K562 (cell line): ENCODE results near the gene PHF21B. TPM values are rescaled to one million over a fixed set of nuclear protein-coding genes. Genes with fewer than 3 reads are reported as not detected.

Experiments
- ATAC-seq: fragments of 200-7000 bp; cut with Tn5 transposase; 3 replicates; pipeline ENCODE4 v1.9.1; 2020; ENCODE audit warnings: moderate library complexity
- BruUV-seq: library from RNA; stranded (reverse); fragments of 400-500 nt; replicated peaks from 2 replicates; lab custom pipeline; 2021; lab: Mats Ljungman, UMichigan
- CTCF ChIA-PET: fragments of 300-600 bp; formaldehyde crosslinking; extraction: SDS; loops from one replicate; lab custom pipeline; 2021; ENCODE audit warnings: low intra/inter-chr PET ratio; lab: Yijun Ruan, JAX
- POLR2A ChIA-PET: fragments of 300-600, 350-650 bp; sonication (Branson Sonifier 250); formaldehyde crosslinking; extraction: SDS; loops from one replicate; lab custom pipeline; 2021; ENCODE audit warnings: antibody characterized with exemption, inconsistent platforms; lab: Yijun Ruan, JAX
- DNase-seq, 4 experiments: peaks; one replicate each; pipeline versions ENCODE4 v3.0.0 to v3.0.0-alpha.2; 2011 to 2018; ENCODE audit warnings: low spot score in 3 of 4, mixed read lengths in 3 of 4; ENCODE audit errors: extremely low read depth in 1 of 4
- FAIRE-seq: peaks from 2 replicates; lab custom pipeline; 2011; peaks lifted over from hg19 to GRCh38; lab: Jason Lieb, UNC
- H2AFZ ChIP-seq: 2 replicates; pipeline ENCODE4 v1.6.0; 2011; ENCODE audit warnings: low read depth, low read length, control low read depth, inconsistent platforms
- H3K27ac ChIP-seq: fragments of 200-600 bp; 3 replicates; pipeline ENCODE4 v1.8.0; 2011; ENCODE audit warnings: low read depth, mild to moderate bottlenecking, control low read depth, inconsistent platforms, low read length, moderate library complexity, mixed read lengths; ENCODE audit errors: extremely low read depth
- H3K27me3 ChIP-seq, 2 experiments: fragments of 300-600 bp in 1 of 2; 2 replicates in 1 of 2; 3 replicates in 1 of 2; pipeline versions ENCODE4 v1.6.0 to v1.8.0; 2011; ENCODE audit warnings: inconsistent platforms in 2 of 2, low read length in 2 of 2, mild to moderate bottlenecking in 1 of 2, mixed read lengths in 1 of 2, moderate library complexity in 1 of 2; ENCODE audit not compliant: control insufficient read depth in 2 of 2, insufficient read depth in 2 of 2
- H3K36me3 ChIP-seq: fragments of 300-600 bp; 3 replicates; pipeline ENCODE4 v1.8.0; 2011; ENCODE audit warnings: mild to moderate bottlenecking, low read length, inconsistent platforms; ENCODE audit not compliant: control insufficient read depth, insufficient read depth
- H3K4me1 ChIP-seq, 2 experiments: fragments of 200-600 bp in 1 of 2; replicated peaks in 1 of 2; 2 replicates in 1 of 2; 3 replicates in 1 of 2; pipeline versions ENCODE4 v1.5.1 to v1.8.0; 2011; ENCODE audit warnings: inconsistent platforms in 2 of 2, low read length in 2 of 2, mild to moderate bottlenecking in 1 of 2, mixed read lengths in 1 of 2, moderate library complexity in 1 of 2; ENCODE audit not compliant: control insufficient read depth in 2 of 2, insufficient read depth in 2 of 2
- H3K4me2 ChIP-seq: 2 replicates; pipeline ENCODE4 v1.6.1; 2011; ENCODE audit warnings: low read length, control low read depth, inconsistent platforms, mixed read lengths; ENCODE audit not compliant: insufficient read depth
- H3K4me3 ChIP-seq: fragments of 200-600 bp; sonication (generic), shearing (Covaris generic); 2 replicates; pipeline ENCODE4 v1.5.1; 2016; ENCODE audit warnings: control low read depth, inconsistent platforms
- H3K79me2 ChIP-seq: fragments of 200-600 bp; 3 replicates; pipeline ENCODE4 v1.8.0; 2011; ENCODE audit warnings: low read length, inconsistent platforms; ENCODE audit not compliant: control insufficient read depth, insufficient read depth
- H3K9ac ChIP-seq, 2 experiments: 2 replicates each; pipeline versions ENCODE4 v1.6.0 to v1.6.1; 2011; ENCODE audit warnings: low read depth in 2 of 2, low read length in 2 of 2, control low read depth in 1 of 2, inconsistent platforms in 1 of 2, mild to moderate bottlenecking in 1 of 2, mixed read lengths in 1 of 2; ENCODE audit not compliant: insufficient read depth in 1 of 2
- H3K9me1 ChIP-seq: one replicate; pipeline ENCODE4 v1.6.0; 2011; ENCODE audit warnings: inconsistent platforms, mild to moderate bottlenecking, low read length, moderate library complexity; ENCODE audit not compliant: control insufficient read depth, insufficient read depth
- H3K9me3 ChIP-seq: replicated peaks from 2 replicates; pipeline ENCODE4 v1.5.1; 2011; ENCODE audit warnings: low read depth, low read length, inconsistent platforms; ENCODE audit not compliant: control insufficient read depth, insufficient read depth
- H4K20me1 ChIP-seq: replicated peaks from 2 replicates; pipeline ENCODE4 v1.6.1; 2011; ENCODE audit warnings: low read length, inconsistent platforms, mixed read lengths; ENCODE audit not compliant: control insufficient read depth, insufficient read depth
- ADNP ChIP-seq: fragments of 200-800 bp; sonication (Bioruptor generic); IDR thresholded peaks from 2 replicates; pipeline ENCODE4 v1.6.1; 2016; ENCODE audit warnings: missing genetic modification characterization, missing compliant biosample characterization
- C11orf30 ChIP-seq: fragments of 450-650 bp; IDR thresholded peaks from 2 replicates; pipeline ENCODE4 v1.6.1; 2016; ENCODE audit warnings: low read depth, mild to moderate bottlenecking
- CBX2 ChIP-seq: fragments of 200-600 bp; sonication (generic); IDR thresholded peaks from one replicate; pipeline ENCODE4 v1.6.1; 2012; ENCODE audit warnings: mild to moderate bottlenecking, low read length, inconsistent platforms; ENCODE audit not compliant: insufficient read depth, poor library complexity, severe bottlenecking
- LCOR ChIP-seq: sonication (generic); formaldehyde crosslinking; IDR thresholded peaks from 2 replicates; pipeline ENCODE4 v1.8.0; 2022; ENCODE audit warnings: mild to moderate bottlenecking, missing genetic modification reagents
- MAFG ChIP-seq: fragments of 450-650 bp; conservative IDR thresholded peaks from 2 replicates; pipeline ENCODE4 v1.6.1; 2016; ENCODE audit warnings: missing genetic modification characterization, missing compliant biosample characterization
- NR2C2 ChIP-seq, 2 experiments: fragments of 200-800 bp in 1 of 2; sonication (Bioruptor generic) in 1 of 2; sonication (generic) in 1 of 2; formaldehyde crosslinking in 1 of 2; IDR thresholded peaks; 2 replicates each; pipeline versions ENCODE4 v1.6.1 to v1.8.0; 2016 to 2022; ENCODE audit warnings: mild to moderate bottlenecking in 1 of 2, missing compliant biosample characterization in 1 of 2, missing genetic modification characterization in 1 of 2, missing genetic modification reagents in 1 of 2
- POLR2B ChIP-seq: fragments of 450-650 bp; IDR thresholded peaks from 2 replicates; pipeline ENCODE4 v1.6.1; 2018; ENCODE audit warnings: low read depth; ENCODE audit not compliant: partially characterized antibody
- SAFB2 ChIP-seq: fragments of 200-400 bp; formaldehyde crosslinking; IDR thresholded peaks from 2 replicates; pipeline ENCODE4 v1.6.1; 2018; ENCODE audit warnings: borderline replicate concordance, low read length, low read depth, moderate library complexity; ENCODE audit not compliant: severe bottlenecking
- SMAD2 ChIP-seq: fragments of 150-350 bp; IDR thresholded peaks from 2 replicates; pipeline ENCODE4 v1.6.1; 2014; ENCODE audit warnings: low read depth, mild to moderate bottlenecking, low read length
- ZNF316 ChIP-seq: fragments of 450-650 bp; IDR thresholded peaks from 2 replicates; pipeline ENCODE4 v1.6.1; 2016
- WGBS: fragments of 100-300 bp; shearing (Covaris generic); methylation state at CpG from one replicate; pipeline ENCODE4 v1.1.6; 2016; ENCODE audit warnings: low coverage, mixed read lengths; ENCODE audit not compliant: insufficient coverage; ENCODE audit errors: missing lambda C conversion rate; 5-methylcytosine and 5-hydroxymethylcytosine counted together
- in situ Hi-C: fragments of 300-500 bp; cut with MboI; formaldehyde crosslinking; loops from 4 replicates; pipeline ENCODE4 v1.15.0; 2018; ENCODE audit warnings: inconsistent platforms, mixed read lengths
- intact Hi-C: fragments of 100-400 bp; cut with micrococcal nuclease; formaldehyde crosslinking; loops from 2 replicates; pipeline ENCODE4 v1.14.2; 2022
- polyA plus RNA-seq, 8 experiments: library from polyadenylated mRNA; depleted of rRNA in 4 of 8; stranded (reverse) in 5 of 8; unstranded in 3 of 8; fragments of >200 nt; fragmentation: Nextera tagmentation in 2 of 8; fragmentation: Illumina TruSeq in 1 of 8; extraction: Ambion mirVana in 2 of 8; extraction: Trizol in 1 of 8; gene quantifications; 2 replicates each; pipeline versions ENCODE4 v1.2.1 to v1.2.3, GENCODE V29; 2011 to 2014; ENCODE audit warnings: inconsistent platforms in 1 of 8, missing spikeins in 1 of 8
- total RNA-seq, 7 experiments: library from RNA; depleted of rRNA in 6 of 7; stranded (reverse); fragments of >200 nt in 6 of 7; fragmentation: Illumina TruSeq in 2 of 7; extraction: Trizol in 2 of 7; gene quantifications; 2 replicates each; pipeline versions ENCODE4 v1.2.1 to v1.2.3, GENCODE V29; 2011 to 2021; ENCODE audit warnings: low replicate concordance in 1 of 7
- TF ChIP-seq, protein P1 (sequence below): fragments of 450-650 bp; IDR thresholded peaks from 2 replicates; pipeline ENCODE4 v1.6.1; 2016; ENCODE audit warnings: low read depth

The PHF21B gene
- total and polyA plus RNA-seq, 9 of the 15 experiments (the other 6 are each of a cell fraction or from before 2014, with no cell fraction given), result 0.04 TPM; not detected in 8

DNA sequence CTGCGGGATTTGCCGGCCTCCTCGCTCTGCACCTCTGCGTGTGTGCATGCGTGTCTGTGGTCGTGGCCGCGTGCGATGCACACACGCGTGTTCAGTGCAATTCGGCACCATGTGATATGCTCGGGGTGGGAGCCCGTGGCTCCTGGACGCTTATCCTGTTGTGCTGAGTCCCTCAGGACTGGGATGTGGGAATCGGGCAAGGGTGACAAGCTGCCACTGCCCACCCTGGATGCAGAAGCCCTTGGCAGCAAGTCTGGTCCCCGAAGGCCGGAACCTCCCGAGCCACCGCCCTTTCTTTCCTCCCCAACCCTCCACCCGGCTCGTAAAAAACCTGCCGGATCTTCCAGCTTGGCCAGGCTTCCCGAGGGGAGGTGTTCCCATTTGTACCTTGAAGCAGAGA, 128.2 kb downstream of the PHF21B start (continued):
- no peak for TF ChIP-seq C11orf30
- no peak for TF ChIP-seq POLR2B

DNA sequence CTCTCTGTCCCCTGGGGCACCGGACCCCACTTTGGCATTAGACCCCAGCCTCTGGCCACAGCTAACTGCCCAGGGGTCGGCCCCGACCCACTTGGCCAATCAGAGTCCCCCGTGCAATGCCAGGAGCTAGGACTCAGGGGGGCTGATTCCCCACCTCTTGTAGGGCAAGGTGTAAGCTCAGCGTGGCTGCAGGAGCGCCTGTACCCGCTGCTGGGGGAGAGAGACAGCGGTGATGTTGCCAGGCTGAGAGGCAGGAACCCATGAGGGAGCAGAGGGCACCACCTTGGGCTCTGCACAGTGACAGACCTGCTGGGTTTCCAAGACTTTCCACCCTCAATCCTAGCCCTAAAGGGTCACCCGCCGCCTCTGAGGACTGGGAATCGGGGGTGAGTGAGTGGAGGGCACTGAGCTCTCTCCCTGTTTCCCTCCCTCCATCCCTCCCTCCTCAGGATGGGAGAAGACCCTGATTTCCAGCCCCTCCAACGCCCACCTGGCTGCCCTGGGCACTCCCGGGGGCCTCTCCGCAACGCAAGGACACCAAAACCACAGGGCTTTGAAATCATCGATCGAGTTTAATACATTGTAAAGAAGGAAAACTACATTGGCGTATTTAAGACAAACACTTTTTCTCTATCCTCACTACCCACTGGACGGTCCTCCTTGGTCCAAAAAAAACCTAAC, 129.1 kb downstream of the PHF21B start:
- TF ChIP-seq SAFB2, result no peak
- TF ChIP-seq ZNF316, result no peak
- TF ChIP-seq ADNP (tag), result no peak
- no peak for TF ChIP-seq LCOR (CRISPR knock-in tag)
- TF ChIP-seq SMAD2, result no peak
- no peak for TF ChIP-seq MAFG (tag)
- TF ChIP-seq, protein P1, sequence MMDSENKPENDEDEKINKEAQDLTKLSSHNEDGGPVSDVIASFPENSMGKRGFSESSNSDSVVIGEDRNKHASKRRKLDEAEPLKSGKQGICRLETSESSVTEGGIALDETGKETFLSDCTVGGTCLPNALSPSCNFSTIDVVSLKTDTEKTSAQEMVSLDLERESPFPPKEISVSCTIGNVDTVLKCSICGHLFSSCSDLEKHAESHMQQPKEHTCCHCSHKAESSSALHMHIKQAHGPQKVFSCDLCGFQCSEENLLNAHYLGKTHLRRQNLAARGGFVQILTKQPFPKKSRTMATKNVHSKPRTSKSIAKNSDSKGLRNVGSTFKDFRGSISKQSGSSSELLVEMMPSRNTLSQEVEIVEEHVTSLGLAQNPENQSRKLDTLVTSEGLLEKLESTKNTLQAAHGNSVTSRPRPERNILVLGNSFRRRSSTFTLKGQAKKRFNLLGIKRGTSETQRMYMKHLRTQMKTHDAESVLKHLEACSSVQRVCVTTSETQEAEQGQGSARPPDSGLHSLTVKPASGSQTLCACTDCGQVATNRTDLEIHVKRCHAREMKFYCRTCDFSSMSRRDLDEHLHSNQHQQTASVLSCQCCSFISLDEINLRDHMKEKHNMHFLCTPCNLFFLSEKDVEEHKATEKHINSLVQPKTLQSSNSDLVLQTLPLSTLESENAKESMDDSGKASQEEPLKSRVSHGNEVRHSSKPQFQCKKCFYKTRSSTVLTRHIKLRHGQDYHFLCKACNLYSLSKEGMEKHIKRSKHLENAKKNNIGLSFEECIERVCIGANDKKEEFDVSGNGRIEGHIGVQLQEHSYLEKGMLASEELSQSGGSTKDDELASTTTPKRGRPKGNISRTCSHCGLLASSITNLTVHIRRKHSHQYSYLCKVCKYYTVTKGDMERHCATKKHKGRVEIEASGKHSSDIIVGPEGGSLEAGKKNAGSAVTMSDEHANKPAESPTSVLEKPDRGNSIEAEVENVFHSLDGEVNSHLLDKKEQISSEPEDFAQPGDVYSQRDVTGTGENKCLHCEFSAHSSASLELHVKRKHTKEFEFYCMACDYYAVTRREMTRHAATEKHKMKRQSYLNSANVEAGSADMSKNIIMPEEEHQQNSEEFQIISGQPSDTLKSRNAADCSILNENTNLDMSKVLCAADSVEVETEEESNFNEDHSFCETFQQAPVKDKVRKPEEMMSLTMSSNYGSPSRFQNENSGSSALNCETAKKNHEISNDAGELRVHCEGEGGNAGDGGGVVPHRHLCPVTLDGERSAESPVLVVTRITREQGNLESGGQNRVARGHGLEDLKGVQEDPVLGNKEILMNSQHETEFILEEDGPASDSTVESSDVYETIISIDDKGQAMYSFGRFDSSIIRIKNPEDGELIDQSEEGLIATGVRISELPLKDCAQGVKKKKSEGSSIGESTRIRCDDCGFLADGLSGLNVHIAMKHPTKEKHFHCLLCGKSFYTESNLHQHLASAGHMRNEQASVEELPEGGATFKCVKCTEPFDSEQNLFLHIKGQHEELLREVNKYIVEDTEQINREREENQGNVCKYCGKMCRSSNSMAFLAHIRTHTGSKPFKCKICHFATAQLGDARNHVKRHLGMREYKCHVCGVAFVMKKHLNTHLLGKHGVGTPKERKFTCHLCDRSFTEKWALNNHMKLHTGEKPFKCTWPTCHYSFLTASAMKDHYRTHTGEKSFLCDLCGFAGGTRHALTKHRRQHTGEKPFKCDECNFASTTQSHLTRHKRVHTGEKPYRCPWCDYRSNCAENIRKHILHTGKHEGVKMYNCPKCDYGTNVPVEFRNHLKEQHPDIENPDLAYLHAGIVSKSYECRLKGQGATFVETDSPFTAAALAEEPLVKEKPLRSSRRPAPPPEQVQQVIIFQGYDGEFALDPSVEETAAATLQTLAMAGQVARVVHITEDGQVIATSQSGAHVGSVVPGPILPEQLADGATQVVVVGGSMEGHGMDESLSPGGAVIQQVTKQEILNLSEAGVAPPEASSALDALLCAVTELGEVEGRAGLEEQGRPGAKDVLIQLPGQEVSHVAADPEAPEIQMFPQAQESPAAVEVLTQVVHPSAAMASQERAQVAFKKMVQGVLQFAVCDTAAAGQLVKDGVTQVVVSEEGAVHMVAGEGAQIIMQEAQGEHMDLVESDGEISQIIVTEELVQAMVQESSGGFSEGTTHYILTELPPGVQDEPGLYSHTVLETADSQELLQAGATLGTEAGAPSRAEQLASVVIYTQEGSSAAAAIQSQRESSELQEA, result no peak
- no peak for TF ChIP-seq CBX2
- no peak for TF ChIP-seq NR2C2 (CRISPR knock-in tag; IDR thresholded peaks at IDR 0.05)
- TF ChIP-seq NR2C2 (tag; IDR thresholded peaks at IDR 0.05), result no peak
- TF ChIP-seq, all 486 proteins: peak for 0
- DNase-seq, result no peak
- in situ Hi-C loops, result no loop called here
- Histone ChIP-seq H3K36me3 (no peaks in the 10 kb centered on the region), H4K20me1 (no peaks in the 10 kb centered on the region), H3K27ac (no peak overlapping the region), H3K79me2 (no peaks in the 10 kb centered on the region), H3K4me3 (no peak overlapping the region), H3K4me1 (no peaks in the 10 kb centered on the region), H2AFZ (no peak overlapping the region), H3K27me3 (peaks cover 10 to 31% of the 10 kb centered on the region in 2 experiments; a peak in 4 of 5 replicates), H3K9me3 (no peaks in the 10 kb centered on the region), H3K4me2 (no peak overlapping the region), H3K9me1 (no peaks in the 10 kb centered on the region), H3K9ac (no peak overlapping the region)
- FAIRE-seq, result no peak
- ATAC-seq, result no peak
- ChIA-PET POLR2A (interaction anchor here (0.6 kb wide), 1 partner anchor 21 kb away, joined by 3 read pairs; no protein-coding TSS in a partner anchor), CTCF (no interaction called here)
- no TSS peak for BruUV-seq
- intact Hi-C loops, result no loop called here
- 3% methylated on average over 9 of the region's 19 CpGs for WGBS
